ENCODE measurements around the gene PTRHD1. TPM values are rescaled to one million over a fixed set of nuclear protein-coding genes. Genes with fewer than 3 reads are reported as not detected.
"Not testable (repeated sequence)": the region's sequence is repeated elsewhere in the genome, so short reads cannot be mapped to it uniquely, and the experiment has no call there.

PTRHD1 gene
- total RNA-seq, 2 experiments from 2014 or later, result 25.4 to 25.5 TPM

GRCh38 chr2:24816404-24816803, 23.2 kb upstream of the PTRHD1 start:
- no peak for DNase-seq
- H3K4me1 Mint-ChIP-seq, result peaks cover 10% of the 10 kb centered on the region
- POLR2A ChIA-PET, result no interaction called here
- no peak overlapping the region for H3K4me3 Mint-ChIP-seq
- H3K27ac Mint-ChIP-seq, result no peak overlapping the region
- CTCF ChIA-PET, result interaction anchor here (0.6 to 4.8 kb wide), 2 partner anchors 10 to 381 kb away, joined by 3 to 22 read pairs; no protein-coding TSS in a partner anchor
- H3K27me3 Mint-ChIP-seq, result no peaks in the 10 kb centered on the region
- peaks cover 80% of the 10 kb centered on the region for H3K36me3 Mint-ChIP-seq (ENCODE audit: low read depth)
- H3K9me3 Mint-ChIP-seq, result no peaks in the 10 kb centered on the region

DNA sequence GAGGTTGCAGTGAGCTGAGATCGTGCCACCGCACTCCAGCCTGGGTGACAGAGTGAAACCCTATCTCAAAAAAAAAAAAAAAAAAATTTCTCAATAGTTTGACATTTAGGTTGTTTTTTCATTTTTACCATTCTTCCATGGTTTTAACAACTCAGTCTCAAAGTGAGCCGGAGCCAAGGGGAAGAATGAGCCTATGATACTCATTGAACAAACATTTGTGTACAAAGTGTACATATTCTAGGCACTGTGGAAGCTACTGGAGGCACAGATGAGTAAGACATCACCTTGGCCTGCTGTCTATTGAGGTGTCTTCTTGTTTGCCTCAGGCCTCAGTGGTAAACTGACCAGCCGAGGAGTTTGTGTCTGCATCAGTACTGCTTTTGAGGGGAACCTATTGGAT, 22.0 kb upstream of the PTRHD1 start:
- peaks cover 70% of the 10 kb centered on the region for H3K36me3 Mint-ChIP-seq (ENCODE audit: low read depth)

GRCh38 chr2:24814516-24814915, 21.3 kb upstream of the PTRHD1 start:
- POLR2A ChIA-PET, result interaction anchor here (0.6 to 0.8 kb wide), 2 partner anchors 17 to 524 kb away, joined by 3 read pairs; no protein-coding TSS in a partner anchor

More for the DNA sequence above, 22.0 kb upstream of the PTRHD1 start:
- H3K4me1 Mint-ChIP-seq, result peaks cover 10% of the 10 kb centered on the region
- no peak overlapping the region for H3K27ac Mint-ChIP-seq
- no peak for DNase-seq
- H3K9me3 Mint-ChIP-seq, result no peaks in the 10 kb centered on the region
- H3K4me3 Mint-ChIP-seq, result no peak overlapping the region
- CTCF ChIA-PET, result interaction anchor here (0.8 to 4.8 kb wide), 4 partner anchors 9 to 405 kb away, joined by 3 to 22 read pairs (median 4); no protein-coding TSS in a partner anchor
- POLR2A ChIA-PET, result interaction anchor here (0.6 kb wide), 1 partner anchor 524 kb away, joined by 3 read pairs; no protein-coding TSS in a partner anchor
- H3K27me3 Mint-ChIP-seq, result no peaks in the 10 kb centered on the region

DNA sequence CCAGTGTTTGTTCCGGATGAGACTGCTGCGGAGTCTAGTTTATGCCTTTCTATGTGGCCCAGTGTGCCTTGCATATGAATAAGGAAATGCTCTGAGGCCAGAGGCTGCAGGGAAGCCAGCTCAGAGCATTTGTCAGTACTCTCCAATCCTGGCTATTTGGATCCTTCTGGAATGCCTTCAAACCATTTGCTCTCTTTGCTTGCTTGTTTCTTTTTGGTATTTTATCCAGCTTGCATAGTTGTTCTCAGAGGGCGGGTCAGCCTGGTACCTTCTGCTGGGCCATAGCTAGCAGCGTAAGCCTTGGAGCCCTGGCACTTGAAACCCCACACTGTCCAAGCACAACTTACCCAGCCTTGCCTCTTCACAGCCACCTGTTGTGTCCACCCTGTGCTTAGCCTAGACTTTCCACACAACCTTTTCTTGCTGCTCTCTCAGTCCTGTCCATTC, 20.5 kb upstream of the PTRHD1 start:
- POLR2A ChIA-PET, result no interaction called here
- Mint-ChIP-seq H3K4me3 (no peak overlapping the region), H3K36me3 (ENCODE audit: low read depth) (peaks cover 65% of the 10 kb centered on the region), H3K9me3 (no peaks in the 10 kb centered on the region), H3K4me1 (peaks cover 17% of the 10 kb centered on the region), H3K27ac (peak overlapping the region; percentile 3), H3K27me3 (no peaks in the 10 kb centered on the region)
- CTCF ChIA-PET, result interaction anchor here (1.4 to 4.8 kb wide), 2 partner anchors 13 to 162 kb away, joined by 3 to 22 read pairs; no protein-coding TSS in a partner anchor
- no peak for DNase-seq

More at GRCh38 chr2:24814516-24814915, 21.3 kb upstream of the PTRHD1 start:
- CTCF ChIA-PET, result interaction anchor here (0.8 to 4.8 kb wide), 4 partner anchors 9 to 404 kb away, joined by 3 to 22 read pairs (median 4); no protein-coding TSS in a partner anchor
- Mint-ChIP-seq H3K4me1 (peaks cover 10% of the 10 kb centered on the region), H3K36me3 (ENCODE audit: low read depth) (peaks cover 66% of the 10 kb centered on the region), H3K4me3 (no peak overlapping the region), H3K9me3 (no peaks in the 10 kb centered on the region), H3K27me3 (no peaks in the 10 kb centered on the region), H3K27ac (no peak overlapping the region)
- no peak for DNase-seq

- CTCF ChIA-PET, result interaction anchor here (1.0 to 1.4 kb wide), 2 partner anchors 10 to 18 kb away, joined by 4 read pairs; no protein-coding TSS in a partner anchor
- no peaks in the 10 kb centered on the region for H3K9me3 Mint-ChIP-seq
- H3K27ac Mint-ChIP-seq, result no peak overlapping the region
- H3K27me3 Mint-ChIP-seq, result no peaks in the 10 kb centered on the region
- POLR2A ChIA-PET, result interaction anchor here (1.0 kb wide), 1 partner anchor 17 kb away, joined by 4 read pairs; the partner anchor contains the start of genes CENPO and PTRHD1
- peaks cover 27% of the 10 kb centered on the region for H3K4me1 Mint-ChIP-seq
- peaks cover 63% of the 10 kb centered on the region for H3K36me3 Mint-ChIP-seq (ENCODE audit: low read depth)
- H3K4me3 Mint-ChIP-seq, result peak overlapping the region; percentile 8
- DNase-seq, result no peak
Measured at GRCh38 chr2:24809316-24810007, 16.3 kb upstream of the PTRHD1 start.

DNA sequence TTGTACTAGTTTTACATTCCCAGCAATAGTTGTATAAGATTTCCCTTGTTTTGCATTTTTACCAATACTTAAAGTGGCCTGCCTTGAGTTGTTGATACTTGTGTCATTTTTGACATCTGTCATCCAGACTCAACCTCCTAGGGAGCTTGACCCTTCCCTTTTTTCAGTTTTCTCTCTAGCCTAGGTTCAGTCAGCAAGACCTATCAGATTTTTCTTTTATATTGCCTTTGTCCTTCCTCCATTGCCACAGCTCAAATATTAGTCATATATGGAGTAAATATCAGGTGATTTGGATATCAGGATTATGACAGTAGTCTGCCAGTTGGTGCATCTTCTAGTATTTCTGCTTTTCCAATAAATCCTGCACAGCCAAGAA, 13.5 kb upstream of the PTRHD1 start:
- CTCF ChIA-PET, result no interaction called here
- H3K27ac Mint-ChIP-seq, result no peak overlapping the region
- DNase-seq, result no peak
- peaks cover 63% of the 10 kb centered on the region for H3K36me3 Mint-ChIP-seq (ENCODE audit: low read depth)
- H3K4me3 Mint-ChIP-seq, result no peak overlapping the region
- H3K9me3 Mint-ChIP-seq, result no peaks in the 10 kb centered on the region
- H3K27me3 Mint-ChIP-seq, result no peaks in the 10 kb centered on the region
- H3K4me1 Mint-ChIP-seq, result peaks cover 30% of the 10 kb centered on the region
- POLR2A ChIA-PET, result no interaction called here

- H3K27me3 Mint-ChIP-seq, H3K27ac Mint-ChIP-seq, DNase-seq, H3K9me3 Mint-ChIP-seq, POLR2A ChIA-PET, CTCF ChIA-PET, H3K4me3 Mint-ChIP-seq: not testable (repeated sequence)
- peaks cover 66% of the 10 kb centered on the region for H3K36me3 Mint-ChIP-seq (ENCODE audit: low read depth)
- H3K4me1 Mint-ChIP-seq, result peaks cover 30% of the 10 kb centered on the region
Measured at GRCh38 chr2:24805811-24806660, 12.8 kb upstream of the PTRHD1 start.

DNA sequence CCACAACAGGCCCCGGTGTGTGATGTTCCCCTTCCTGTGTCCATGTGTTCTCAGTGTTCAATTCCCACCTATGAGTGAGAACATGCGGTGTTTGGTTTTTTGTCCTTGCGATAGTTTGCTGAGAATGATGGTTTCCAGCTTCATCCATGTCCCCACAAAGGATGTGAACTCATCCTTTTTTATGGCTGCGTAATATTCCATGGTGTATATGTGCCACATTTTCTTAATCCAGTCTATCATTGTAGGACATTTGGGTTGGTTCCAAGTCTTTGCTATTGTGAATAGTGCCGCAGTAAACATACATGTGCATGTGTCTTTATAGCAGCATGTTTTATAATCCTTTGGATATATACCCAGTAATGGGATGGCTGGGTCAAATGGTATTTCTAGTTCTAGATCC, 7.3 kb upstream of the PTRHD1 start:
- Mint-ChIP-seq H3K36me3 (ENCODE audit: low read depth) (peaks cover 83% of the 10 kb centered on the region), H3K4me1 (peaks cover 33% of the 10 kb centered on the region)
- H3K4me3 Mint-ChIP-seq, POLR2A ChIA-PET, H3K27me3 Mint-ChIP-seq, DNase-seq, CTCF ChIA-PET, H3K27ac Mint-ChIP-seq, H3K9me3 Mint-ChIP-seq: not testable (repeated sequence)

- no peaks in the 10 kb centered on the region for H3K9me3 Mint-ChIP-seq
- H3K4me1 Mint-ChIP-seq, result peaks cover 48% of the 10 kb centered on the region
- ChIA-PET CTCF (no interaction called here), POLR2A (interaction anchor here (1.0 kb wide), 1 partner anchor 17 kb away, joined by 3 read pairs; no protein-coding TSS in a partner anchor)
- no peak for DNase-seq
- H3K36me3 Mint-ChIP-seq (ENCODE audit: low read depth), result peaks cover 78% of the 10 kb centered on the region
- H3K4me3 Mint-ChIP-seq, result no peak overlapping the region
- H3K27me3 Mint-ChIP-seq, result no peaks in the 10 kb centered on the region
- no peak overlapping the region for H3K27ac Mint-ChIP-seq
Measured at GRCh38 chr2:24797644-24798043, 4.5 kb upstream of the PTRHD1 start.

- no peaks in the 10 kb centered on the region for H3K9me3 Mint-ChIP-seq
- H3K4me1 Mint-ChIP-seq, result peaks cover 55% of the 10 kb centered on the region
- peak overlapping the region; percentile 96 for H3K4me3 Mint-ChIP-seq
- ChIA-PET CTCF (interaction anchor here (1.6 to 2.5 kb wide), 5 partner anchors 32 to 568 kb away, joined by 4 to 9 read pairs (median 6); no protein-coding TSS in a partner anchor), POLR2A (interaction anchor here (1.1 to 2.3 kb wide), 17 partner anchors 12 to 868 kb away, joined by 3 to 19 read pairs (median 7); partner anchors contain the start of genes ADCY3, ITSN2, NCOA1 and SF3B6)
- peaks cover 54% of the 10 kb centered on the region for H3K36me3 Mint-ChIP-seq (ENCODE audit: low read depth)
- H3K27ac Mint-ChIP-seq, result peak overlapping the region; percentile 98
- peak; percentile 28 for DNase-seq
- no peaks in the 10 kb centered on the region for H3K27me3 Mint-ChIP-seq
Measured at GRCh38 chr2:24793761-24794435, 707 bp upstream of the PTRHD1 start.

DNA sequence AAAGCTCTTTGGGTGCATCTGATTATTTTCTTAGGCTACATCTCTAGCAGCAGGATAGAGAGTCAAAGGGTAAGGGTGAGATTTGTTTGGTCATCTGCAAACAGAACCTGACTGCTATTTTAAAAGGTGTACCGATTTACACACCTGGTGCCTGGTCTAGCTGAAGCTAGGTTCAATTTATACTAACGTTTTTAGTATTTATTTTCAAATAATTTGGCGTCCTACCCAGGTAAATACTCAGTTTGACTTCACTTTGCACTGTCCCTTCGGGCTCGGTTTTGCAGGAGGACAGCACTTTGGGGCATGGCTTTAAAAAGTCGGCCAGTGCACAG, 683 bp downstream of the PTRHD1 start:
- ChIA-PET POLR2A (interaction anchor here (0.6 to 2.3 kb wide), 26 partner anchors 10 to 867 kb away, joined by 3 to 19 read pairs (median 5); partner anchors contain the start of genes ADCY3, ITSN2, NCOA1 and SF3B6), CTCF (interaction anchor here (1.0 to 2.5 kb wide), 8 partner anchors 26 to 570 kb away, joined by 3 to 9 read pairs (median 4); no protein-coding TSS in a partner anchor)
- Mint-ChIP-seq H3K27ac (peak overlapping the region; percentile 98), H3K27me3 (no peaks in the 10 kb centered on the region), H3K4me3 (peak overlapping the region; percentile 96), H3K9me3 (no peaks in the 10 kb centered on the region), H3K36me3 (ENCODE audit: low read depth) (peaks cover 42% of the 10 kb centered on the region), H3K4me1 (peaks cover 48% of the 10 kb centered on the region)
- no peak for DNase-seq

DNA sequence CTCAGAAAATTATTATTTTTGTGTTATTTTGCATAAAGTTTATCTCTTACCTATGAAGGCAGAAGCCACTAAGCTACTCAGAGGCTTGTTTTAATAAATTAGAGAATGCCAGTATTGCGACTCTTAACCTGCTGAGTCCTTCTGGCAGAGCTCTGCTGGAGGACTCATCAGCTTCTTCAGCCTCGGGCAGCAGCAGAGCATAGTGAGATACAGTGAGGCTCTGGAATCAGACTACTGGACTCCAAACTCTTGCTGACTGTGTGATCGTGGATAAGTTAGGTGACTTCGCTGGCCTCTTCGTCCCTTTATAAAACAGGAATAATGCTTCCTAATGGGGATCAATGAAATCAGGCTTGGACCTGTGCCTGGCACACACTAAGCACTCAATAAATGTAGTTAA, 1.7 kb downstream of the PTRHD1 start:
- ChIA-PET POLR2A (interaction anchor here (2.3 kb wide), 1 partner anchor 128 kb away, joined by 15 read pairs; the partner anchor contains the start of gene ADCY3), CTCF (interaction anchor here (1.2 to 2.5 kb wide), 4 partner anchors 34 to 967 kb away, joined by 3 to 9 read pairs (median 4); no protein-coding TSS in a partner anchor)
- Mint-ChIP-seq H3K36me3 (ENCODE audit: low read depth) (peaks cover 31% of the 10 kb centered on the region), H3K27ac (no peak overlapping the region), H3K4me1 (peaks cover 37% of the 10 kb centered on the region), H3K27me3 (no peaks in the 10 kb centered on the region), H3K4me3 (no peak overlapping the region), H3K9me3 (no peaks in the 10 kb centered on the region)
- DNase-seq, result no peak
